T follicular helper cell (primary cell): ENCODE measurements around the gene BCKDK.
A peak's percentile ranks its signal among the peaks of the same experiment; 100 is the strongest.

Experiments
- DNase-seq: peaks from one replicate; pipeline ENCODE4 v3.0.0-alpha.2; 2020; ENCODE audit warnings: low read depth
- total RNA-seq, 2 experiments: gene quantifications; one replicate each; lab custom pipeline; 2026; lab: John Stamatoyannopoulos, UW

BCKDK gene
- 21.5 to 26.0 reads per million in 2 experiments for total RNA-seq

- peak; percentile 36 for DNase-seq
Observed at GRCh38 chr16:31108035-31108793, at the start of gene BCKDK. Gene BCKDK (plus strand): TSS chr16:31108386. CDS start chr16:31109224, 838 bp downstream.

GRCh38 chr16:31061126-31061812, 46.9 kb upstream of the BCKDK start:
- DNase-seq = no peak

- DNase-seq = no peak
Observed at GRCh38 chr16:31061813-31062440, 46.3 kb upstream of the BCKDK start.

GRCh38 chr16:31063495-31063842, 44.7 kb upstream of the BCKDK start:
- no peak for DNase-seq

- no peak for DNase-seq
Observed at GRCh38 chr16:31063843-31064611, 44.2 kb upstream of the BCKDK start.

GRCh38 chr16:31064882-31065461, 43.2 kb upstream of the BCKDK start:
- no peak for DNase-seq

GRCh38 chr16:31067342-31067741, 40.8 kb upstream of the BCKDK start:
- no peak for DNase-seq

GRCh38 chr16:31071861-31072260, 36.3 kb upstream of the BCKDK start:
- no peak for DNase-seq

- no peak for DNase-seq
Observed at GRCh38 chr16:31072540-31073141, 35.5 kb upstream of the BCKDK start.

GRCh38 chr16:31073142-31073969, 34.8 kb upstream of the BCKDK start:
- peak; percentile 82 for DNase-seq

GRCh38 chr16:31073970-31074813, 34.0 kb upstream of the BCKDK start, which contains the start of the genes ZNF646 and ZNF668:
Gene ZNF646 (plus strand): TSS chr16:31074422. CDS start chr16:31076325, 1,903 bp downstream.
Gene ZNF668 (minus strand): TSS chr16:31074240. CDS start chr16:31064459, 9,781 bp downstream.
- DNase-seq = peak; percentile 98

GRCh38 chr16:31074814-31075183, 33.4 kb upstream of the BCKDK start:
- no peak for DNase-seq

- DNase-seq = no peak
Observed at GRCh38 chr16:31076319-31076718, 31.9 kb upstream of the BCKDK start.

- no peak for DNase-seq
Observed at GRCh38 chr16:31077024-31077423, 31.2 kb upstream of the BCKDK start.

- no peak for DNase-seq
Observed at GRCh38 chr16:31077592-31078396, 30.4 kb upstream of the BCKDK start.

GRCh38 chr16:31078597-31079341, 29.4 kb upstream of the BCKDK start:
- DNase-seq = no peak

GRCh38 chr16:31079342-31079944, 28.7 kb upstream of the BCKDK start:
- no peak for DNase-seq
